ENCODE measurements around the gene SHQ1. TPM values are rescaled to one million over a fixed set of nuclear protein-coding genes. Genes with fewer than 3 reads are reported as not detected.

SHQ1 gene
- total RNA-seq, 2 experiments from 2014 or later = 22.2 to 22.8 TPM

DNA sequence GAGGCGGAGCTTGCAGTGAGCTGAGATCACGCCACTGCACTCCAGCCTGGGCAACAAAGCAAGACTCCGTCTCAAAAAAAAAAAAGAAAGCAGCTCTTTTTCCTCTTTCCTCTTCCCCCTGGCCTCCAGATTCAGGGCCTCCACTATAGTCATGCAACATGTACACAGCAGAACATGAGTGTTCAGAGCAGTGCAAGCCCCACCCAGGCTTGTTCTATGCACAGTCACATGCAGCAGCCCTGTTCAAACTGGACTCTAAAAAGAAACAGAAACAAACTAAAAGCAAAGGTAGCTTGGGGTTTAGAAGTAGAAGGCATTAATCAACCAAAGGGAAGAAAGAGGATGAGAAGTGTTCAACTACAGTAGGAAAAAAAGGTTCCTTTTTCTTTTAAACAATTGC, 11.8 kb downstream of the SHQ1 start:
- Mint-ChIP-seq H3K4me1 (peaks cover 9% of the 10 kb centered on the region), H3K4me3 (no peak overlapping the region), H3K27ac (no peak overlapping the region), H3K36me3 (peaks cover 32% of the 10 kb centered on the region), H3K9me3 (no peaks in the 10 kb centered on the region), H3K27me3 (no peaks in the 10 kb centered on the region)
- no peak for ATAC-seq (ENCODE audit: low read depth)
- no peak for DNase-seq
- POLR2A ChIA-PET = no interaction called here

DNA sequence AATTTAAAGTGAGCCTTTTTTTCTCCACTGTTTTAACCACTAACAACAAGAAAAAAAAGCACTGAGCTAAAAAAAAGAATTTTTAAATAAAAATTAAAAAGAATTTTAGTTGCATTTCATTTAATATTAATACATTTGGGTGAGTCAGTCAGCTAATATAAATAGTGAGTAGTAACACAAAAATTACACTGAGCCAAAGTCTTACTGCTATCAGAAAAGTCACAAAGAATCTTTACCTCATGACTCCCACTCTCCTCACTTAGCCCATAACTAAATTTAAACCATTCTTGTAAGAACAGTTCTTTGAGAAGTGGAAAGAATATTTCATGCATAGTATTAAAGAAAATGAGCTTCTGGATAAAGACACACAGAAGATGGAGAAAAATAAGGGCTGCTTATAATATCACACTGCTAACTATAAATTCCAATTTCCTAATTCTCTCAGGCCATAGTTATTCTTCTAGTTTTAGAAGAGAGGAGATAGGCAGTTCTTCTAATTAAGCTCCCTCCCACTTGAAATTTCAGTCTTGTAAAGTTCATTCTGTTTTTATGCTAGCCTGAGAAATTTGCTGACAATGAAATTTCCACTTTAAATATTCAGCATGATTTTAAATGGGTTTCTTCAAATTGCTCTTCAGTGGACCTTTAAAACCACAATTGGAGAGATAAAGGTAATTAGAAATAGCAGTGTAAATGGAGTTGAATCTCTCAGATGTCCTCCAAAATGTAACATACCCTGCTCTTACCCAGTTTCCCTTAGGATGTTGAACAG, 17.6 kb downstream of the SHQ1 start:
- ATAC-seq (ENCODE audit: low read depth) = no peak
- Mint-ChIP-seq H3K4me1 (peaks cover 5% of the 10 kb centered on the region), H3K4me3 (no peak overlapping the region), H3K9me3 (no peaks in the 10 kb centered on the region), H3K36me3 (peaks cover 40% of the 10 kb centered on the region), H3K27me3 (no peaks in the 10 kb centered on the region), H3K27ac (no peak overlapping the region)
- no peak for DNase-seq
- POLR2A ChIA-PET = no interaction called here

DNA sequence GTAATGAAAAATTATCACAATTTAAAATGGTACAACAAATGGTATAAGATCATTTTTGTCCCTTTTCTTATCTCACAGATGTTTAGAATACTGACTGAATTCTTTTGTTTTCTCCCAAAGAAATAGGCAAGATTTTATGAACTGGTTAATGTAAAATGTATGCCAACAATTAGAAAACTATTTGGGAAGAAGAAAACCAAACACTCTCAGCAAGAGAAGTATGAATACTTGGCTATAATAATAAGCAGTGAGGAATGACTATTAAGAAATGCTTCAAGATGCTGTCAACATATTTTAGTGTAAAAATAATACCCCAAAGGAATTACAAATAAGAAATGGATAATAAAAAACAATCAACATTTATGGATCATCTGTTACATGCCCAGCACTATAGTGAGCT, 18.5 kb downstream of the SHQ1 start:
- Mint-ChIP-seq H3K36me3 (peaks cover 31% of the 10 kb centered on the region), H3K27ac (no peak overlapping the region), H3K27me3 (no peaks in the 10 kb centered on the region), H3K4me3 (no peak overlapping the region), H3K9me3 (no peaks in the 10 kb centered on the region), H3K4me1 (peaks cover 2% of the 10 kb centered on the region)
- POLR2A ChIA-PET = no interaction called here
- ATAC-seq (ENCODE audit: low read depth) = no peak
- no peak for DNase-seq

DNA sequence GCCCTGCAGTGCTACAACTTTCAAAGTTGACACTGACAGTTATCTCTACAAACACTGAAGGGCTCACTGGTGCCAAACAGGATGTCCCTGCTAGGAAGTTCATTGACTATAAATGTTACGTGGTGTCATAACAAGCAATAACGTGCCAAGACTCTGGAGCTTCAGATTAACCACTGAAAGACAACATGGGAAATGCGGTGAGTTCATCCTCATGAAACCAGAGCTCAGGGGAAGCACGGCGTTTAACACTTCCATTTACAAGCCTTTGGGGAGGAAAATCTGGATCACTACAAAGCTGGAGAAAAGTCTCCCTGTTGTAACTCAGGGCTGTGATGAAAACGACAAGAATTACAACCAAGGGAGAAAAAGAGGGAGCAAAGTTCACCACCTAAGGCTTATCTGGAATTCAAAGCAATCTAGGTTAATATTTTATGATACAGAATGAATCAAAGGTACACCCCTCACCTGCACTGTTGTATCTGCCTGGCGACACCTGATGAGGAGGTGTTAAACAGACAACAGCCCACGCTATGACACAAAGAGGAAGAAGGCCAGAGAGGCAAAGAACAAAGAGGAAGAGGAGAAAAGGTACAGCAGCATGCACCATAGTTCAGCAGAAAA, 27.0 kb downstream of the SHQ1 start:
- H3K4me3 Mint-ChIP-seq = no peak overlapping the region
- H3K36me3 Mint-ChIP-seq = peaks cover 2% of the 10 kb centered on the region
- POLR2A ChIA-PET = interaction anchor here (1.2 kb wide), 1 partner anchor 155 kb away, joined by 6 read pairs; no protein-coding TSS in a partner anchor
- no peaks in the 10 kb centered on the region for H3K27me3 Mint-ChIP-seq
- ATAC-seq (ENCODE audit: low read depth) = peak; percentile 73
- peaks cover 10% of the 10 kb centered on the region for H3K4me1 Mint-ChIP-seq
- DNase-seq = no peak
- no peak overlapping the region for H3K27ac Mint-ChIP-seq
- H3K9me3 Mint-ChIP-seq = no peaks in the 10 kb centered on the region

DNA sequence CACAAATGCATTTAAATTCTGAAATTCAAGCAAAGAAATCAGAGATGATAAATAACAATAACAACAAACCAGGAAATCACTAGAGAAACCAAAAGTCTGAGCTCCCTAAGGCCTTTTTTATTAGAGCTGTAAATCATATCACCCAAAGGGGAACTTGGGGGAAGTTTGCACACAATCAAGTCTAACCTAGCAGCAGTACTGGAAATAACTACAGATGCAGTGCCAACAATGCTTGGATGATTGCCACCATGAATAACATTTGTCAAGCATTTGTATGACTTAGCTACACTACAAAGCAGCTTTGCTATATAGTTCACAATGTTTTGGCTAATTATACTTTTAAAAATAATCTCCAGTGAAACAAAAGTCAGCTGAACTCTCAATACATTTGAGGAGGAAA, 27.8 kb downstream of the SHQ1 start:
- Mint-ChIP-seq H3K4me1 (peaks cover 10% of the 10 kb centered on the region), H3K27me3 (no peaks in the 10 kb centered on the region), H3K4me3 (no peak overlapping the region), H3K36me3 (peaks cover 1% of the 10 kb centered on the region), H3K27ac (no peak overlapping the region), H3K9me3 (no peaks in the 10 kb centered on the region)
- ATAC-seq (ENCODE audit: low read depth) (no peak), DNase-seq (no peak)
- POLR2A ChIA-PET = no interaction called here

DNA sequence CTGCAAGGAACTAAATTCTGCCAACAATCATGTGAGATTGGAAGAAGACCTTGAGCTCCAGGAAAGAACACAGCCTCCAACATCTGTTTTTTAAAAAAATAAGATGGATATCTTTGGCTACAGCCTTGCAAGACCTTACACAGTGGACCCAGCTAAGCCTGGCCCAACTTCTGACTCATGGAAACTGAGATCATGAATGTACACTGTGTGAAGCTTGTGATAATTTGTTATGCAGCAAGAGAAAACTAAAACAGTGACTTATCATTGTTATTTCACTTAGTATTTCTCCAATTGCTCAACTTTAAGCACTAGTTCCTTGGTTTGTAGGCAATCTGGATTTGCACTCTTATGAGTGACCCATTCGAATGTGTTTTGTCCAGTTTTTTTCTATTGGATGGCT, 29.3 kb downstream of the SHQ1 start:
- ATAC-seq (ENCODE audit: low read depth) (no peak), DNase-seq (no peak)
- Mint-ChIP-seq H3K4me1 (peaks cover 10% of the 10 kb centered on the region), H3K4me3 (no peak overlapping the region), H3K27ac (no peak overlapping the region), H3K36me3 (peaks cover 5% of the 10 kb centered on the region), H3K9me3 (no peaks in the 10 kb centered on the region), H3K27me3 (no peaks in the 10 kb centered on the region)
- POLR2A ChIA-PET = no interaction called here

DNA sequence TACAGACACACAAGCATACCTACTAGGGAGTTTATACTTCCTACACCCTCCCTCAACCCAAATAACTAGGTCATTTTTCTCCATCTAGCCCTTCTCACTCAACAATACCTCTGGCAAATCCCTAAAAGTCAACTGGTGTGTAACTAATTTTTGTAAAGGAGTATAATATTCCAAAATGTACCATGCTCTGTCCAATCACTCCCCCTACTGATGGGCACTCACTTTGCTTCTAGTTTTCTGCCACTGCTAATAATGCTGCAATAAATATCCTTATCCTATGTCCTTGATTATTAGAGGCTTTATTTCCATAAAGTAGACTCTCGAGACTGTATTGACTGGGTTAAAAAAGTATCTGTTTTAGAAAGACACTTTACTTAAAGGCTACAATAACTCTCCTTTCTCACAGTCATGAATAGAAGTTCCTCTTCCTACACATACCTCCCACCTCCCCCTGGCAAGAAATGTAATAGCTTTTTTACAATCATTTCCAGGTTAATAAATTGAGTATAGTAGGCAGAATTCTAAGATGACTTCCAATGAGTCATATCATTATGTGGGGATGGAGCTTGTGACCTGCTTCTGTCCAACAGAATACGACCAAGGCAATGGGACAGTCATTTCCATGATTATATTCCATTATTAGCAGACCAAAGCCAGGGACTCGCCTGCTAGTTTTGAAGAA, 30.0 kb downstream of the SHQ1 start:
- POLR2A ChIA-PET = no interaction called here
- H3K27me3 Mint-ChIP-seq = no peaks in the 10 kb centered on the region
- DNase-seq (no peak), ATAC-seq (ENCODE audit: low read depth) (no peak)
- H3K4me1 Mint-ChIP-seq = peaks cover 10% of the 10 kb centered on the region
- H3K9me3 Mint-ChIP-seq = no peaks in the 10 kb centered on the region
- peaks cover 5% of the 10 kb centered on the region for H3K36me3 Mint-ChIP-seq
- H3K4me3 Mint-ChIP-seq = no peak overlapping the region
- H3K27ac Mint-ChIP-seq = no peak overlapping the region

DNA sequence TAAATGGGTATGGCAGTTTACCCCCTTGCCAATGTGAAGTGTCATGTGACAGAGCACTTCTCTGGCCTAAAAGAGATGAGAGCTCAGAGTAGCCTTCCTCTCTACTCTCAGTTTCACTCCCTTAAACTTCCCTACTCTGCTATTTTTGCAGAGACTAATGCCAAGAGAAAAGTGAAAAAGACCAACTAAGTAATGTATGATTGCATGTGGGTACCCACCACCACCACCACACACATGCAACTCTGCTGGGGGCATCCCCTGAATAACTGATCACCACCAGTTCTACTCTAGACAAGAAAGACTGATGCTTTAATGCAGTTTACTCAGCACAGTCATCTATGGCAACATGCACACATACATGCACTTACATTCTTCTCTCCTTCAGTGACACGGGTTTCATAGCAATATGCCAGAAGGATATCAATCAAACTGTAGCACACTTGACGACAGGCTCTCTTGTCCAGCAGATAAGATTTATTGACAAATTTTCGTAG, 31.3 kb downstream of the SHQ1 start:
- H3K36me3 Mint-ChIP-seq = peaks cover 7% of the 10 kb centered on the region
- H3K27me3 Mint-ChIP-seq = no peaks in the 10 kb centered on the region
- H3K9me3 Mint-ChIP-seq = no peaks in the 10 kb centered on the region
- DNase-seq = no peak
- peaks cover 10% of the 10 kb centered on the region for H3K4me1 Mint-ChIP-seq
- POLR2A ChIA-PET = interaction anchor here (0.7 kb wide), 1 partner anchor 78 kb away, joined by 4 read pairs; no protein-coding TSS in a partner anchor
- H3K4me3 Mint-ChIP-seq = no peak overlapping the region
- H3K27ac Mint-ChIP-seq = no peak overlapping the region
- peak; percentile 47 for ATAC-seq (ENCODE audit: low read depth)

DNA sequence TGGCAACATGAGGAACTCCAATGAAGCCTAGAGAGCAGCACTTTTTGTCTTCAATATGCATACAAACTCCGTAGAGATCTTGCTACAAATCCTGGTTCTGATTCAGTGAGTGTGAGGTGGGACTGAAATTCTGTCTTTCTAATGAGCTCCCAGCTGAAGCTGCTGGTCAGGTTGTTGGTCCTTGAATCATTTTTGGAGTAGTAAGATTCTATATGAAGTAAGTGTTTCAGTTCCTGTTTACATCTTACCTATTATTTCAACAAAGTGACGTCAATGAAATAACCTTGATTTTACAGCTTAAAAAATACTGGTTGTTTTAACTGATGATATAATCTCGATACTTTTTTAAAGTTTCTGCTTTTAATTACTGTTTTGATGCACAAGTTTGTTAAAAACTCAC, 33.9 kb downstream of the SHQ1 start:
- POLR2A ChIA-PET = no interaction called here
- Mint-ChIP-seq H3K4me1 (peaks cover 13% of the 10 kb centered on the region), H3K36me3 (peaks cover 8% of the 10 kb centered on the region), H3K27ac (no peak overlapping the region), H3K4me3 (no peak overlapping the region), H3K27me3 (no peaks in the 10 kb centered on the region), H3K9me3 (no peaks in the 10 kb centered on the region)
- DNase-seq (no peak), ATAC-seq (ENCODE audit: low read depth) (no peak)

DNA sequence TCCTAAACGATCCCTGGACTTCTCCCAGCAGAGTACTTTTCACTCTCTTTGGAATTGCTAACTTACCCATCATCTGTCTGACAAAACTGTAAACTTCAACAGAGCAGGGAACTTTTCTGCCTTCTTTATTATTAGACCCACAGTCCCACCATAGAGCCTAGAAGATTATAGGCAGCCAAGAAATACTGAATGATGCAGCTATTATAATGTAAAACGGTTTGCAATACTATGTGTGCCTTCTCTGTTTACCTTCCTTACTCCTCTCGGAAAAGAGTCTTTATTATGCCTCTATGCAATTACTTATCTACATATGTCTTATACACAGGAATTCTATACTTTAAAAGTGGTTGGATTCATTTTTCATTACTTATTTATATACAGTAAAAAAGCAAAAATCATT, 36.0 kb downstream of the SHQ1 start:
- H3K27ac Mint-ChIP-seq = no peak overlapping the region

DNA sequence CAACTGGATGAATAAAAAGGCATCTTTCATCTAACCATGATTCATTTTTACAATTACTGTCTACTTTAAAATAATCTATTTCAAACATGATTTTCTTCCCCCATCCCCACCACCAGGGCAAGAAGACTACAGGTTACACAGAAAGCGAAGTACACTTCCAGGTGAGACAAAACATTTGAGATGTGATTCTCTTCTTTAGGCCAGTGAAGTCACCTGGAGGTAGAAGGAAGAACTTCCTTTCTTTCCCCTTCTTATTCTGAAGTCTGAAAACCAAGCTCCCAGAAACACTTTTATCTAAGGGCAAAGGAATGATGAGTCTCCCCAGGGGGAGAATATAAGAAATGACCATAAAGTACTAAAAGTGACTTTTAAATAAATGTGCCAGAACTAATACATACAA, 36.7 kb downstream of the SHQ1 start:
- no peak for DNase-seq
- Mint-ChIP-seq H3K4me1 (peaks cover 6% of the 10 kb centered on the region), H3K4me3 (no peak overlapping the region), H3K36me3 (peaks cover 14% of the 10 kb centered on the region), H3K9me3 (no peaks in the 10 kb centered on the region), H3K27me3 (no peaks in the 10 kb centered on the region), H3K27ac (no peak overlapping the region)
- ATAC-seq (ENCODE audit: low read depth) = no peak
- POLR2A ChIA-PET = no interaction called here

More for the DNA sequence above, 36.0 kb downstream of the SHQ1 start:
- no peak overlapping the region for H3K4me3 Mint-ChIP-seq
- no peak for ATAC-seq (ENCODE audit: low read depth)
- no peaks in the 10 kb centered on the region for H3K9me3 Mint-ChIP-seq
- peaks cover 10% of the 10 kb centered on the region for H3K4me1 Mint-ChIP-seq
- H3K36me3 Mint-ChIP-seq = peaks cover 14% of the 10 kb centered on the region
- H3K27me3 Mint-ChIP-seq = no peaks in the 10 kb centered on the region
- POLR2A ChIA-PET = no interaction called here
- DNase-seq = no peak

DNA sequence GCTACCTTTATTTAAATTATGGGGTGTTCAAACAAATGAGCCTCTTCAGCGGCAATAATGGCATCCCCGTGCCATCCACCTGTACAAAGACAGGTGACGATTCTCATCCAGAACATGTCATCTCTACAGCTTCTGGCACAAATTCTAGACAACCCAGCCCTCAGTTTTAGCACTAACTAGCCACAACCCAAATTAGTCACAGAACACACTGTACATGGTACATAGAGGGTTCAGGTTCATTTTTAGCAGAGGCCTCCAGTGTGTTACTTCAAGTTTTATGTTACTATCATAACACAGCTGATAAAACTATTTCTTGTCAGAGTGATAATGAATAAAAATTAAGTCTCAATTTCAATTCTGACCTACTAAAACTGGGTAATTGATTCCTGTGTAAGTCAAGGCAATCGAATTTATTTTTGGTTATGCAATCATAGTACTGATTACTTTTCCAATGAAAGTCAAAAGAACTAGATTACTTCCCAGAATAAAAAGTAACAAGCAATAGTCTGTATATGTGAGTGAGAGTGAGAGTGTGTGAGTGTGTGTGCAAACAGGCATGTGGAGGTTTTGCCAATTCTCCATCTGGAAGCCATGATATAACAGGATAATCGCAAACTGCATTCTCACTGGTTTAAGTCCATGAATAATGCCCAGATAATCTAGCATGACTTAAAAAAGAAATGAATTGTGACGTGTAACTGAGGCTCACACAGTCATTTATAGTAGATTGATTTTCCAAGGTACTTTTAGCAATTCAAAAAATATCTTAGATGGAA, 37.4 kb downstream of the SHQ1 start:
- Mint-ChIP-seq H3K4me1 (peaks cover 6% of the 10 kb centered on the region), H3K9me3 (no peaks in the 10 kb centered on the region), H3K4me3 (no peak overlapping the region), H3K27ac (no peak overlapping the region), H3K27me3 (no peaks in the 10 kb centered on the region), H3K36me3 (peaks cover 14% of the 10 kb centered on the region)
- ATAC-seq (ENCODE audit: low read depth) (no peak), DNase-seq (no peak)
- POLR2A ChIA-PET = no interaction called here

DNA sequence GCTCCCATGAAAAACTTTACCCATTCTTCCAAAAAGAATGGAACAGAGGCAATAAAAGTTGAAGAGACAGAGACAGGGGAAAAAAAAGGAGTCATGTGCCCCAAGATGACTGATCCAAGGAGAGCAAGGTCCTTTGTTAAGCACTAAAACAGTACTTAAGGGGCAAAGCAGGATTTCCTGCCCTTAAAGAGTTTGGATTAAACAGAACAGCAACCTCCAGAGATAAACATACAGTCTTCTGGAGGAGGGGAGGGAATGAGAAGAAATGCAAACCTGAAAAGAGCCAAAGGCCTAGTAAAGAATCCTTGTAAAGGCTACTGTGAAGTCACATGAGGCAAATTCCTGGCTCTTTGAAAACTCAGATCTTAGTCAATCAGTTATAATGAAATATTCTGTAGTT, 38.2 kb downstream of the SHQ1 start:
- Mint-ChIP-seq H3K27me3 (no peaks in the 10 kb centered on the region), H3K9me3 (no peaks in the 10 kb centered on the region), H3K36me3 (peaks cover 13% of the 10 kb centered on the region), H3K4me1 (peaks cover 6% of the 10 kb centered on the region), H3K27ac (no peak overlapping the region), H3K4me3 (no peak overlapping the region)
- POLR2A ChIA-PET = no interaction called here
- ATAC-seq (ENCODE audit: low read depth) = no peak
- DNase-seq = no peak
